Measurements from ENCODE around the gene ANG.

DNA sequence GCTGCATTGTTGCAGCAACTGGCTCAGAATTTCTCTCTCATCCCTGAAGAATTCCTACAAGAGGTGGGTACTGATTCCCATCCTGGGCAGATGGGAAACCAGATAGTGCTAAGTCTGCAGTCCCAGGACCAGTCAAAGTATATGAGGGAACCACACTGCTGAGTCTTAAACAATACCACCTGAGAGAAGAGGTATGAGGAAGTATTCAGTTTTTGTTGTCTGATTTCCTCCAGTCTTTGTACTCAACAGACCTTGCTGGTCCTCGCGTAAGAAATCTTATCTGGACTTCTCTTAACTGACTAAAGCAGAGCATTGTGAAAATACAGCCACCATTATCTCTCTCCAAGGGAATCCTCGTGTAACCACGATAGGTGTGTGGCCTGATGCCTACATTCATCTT is 53.6 kb downstream of the ANG start:
- TF ChIP-seq, protein P1, sequence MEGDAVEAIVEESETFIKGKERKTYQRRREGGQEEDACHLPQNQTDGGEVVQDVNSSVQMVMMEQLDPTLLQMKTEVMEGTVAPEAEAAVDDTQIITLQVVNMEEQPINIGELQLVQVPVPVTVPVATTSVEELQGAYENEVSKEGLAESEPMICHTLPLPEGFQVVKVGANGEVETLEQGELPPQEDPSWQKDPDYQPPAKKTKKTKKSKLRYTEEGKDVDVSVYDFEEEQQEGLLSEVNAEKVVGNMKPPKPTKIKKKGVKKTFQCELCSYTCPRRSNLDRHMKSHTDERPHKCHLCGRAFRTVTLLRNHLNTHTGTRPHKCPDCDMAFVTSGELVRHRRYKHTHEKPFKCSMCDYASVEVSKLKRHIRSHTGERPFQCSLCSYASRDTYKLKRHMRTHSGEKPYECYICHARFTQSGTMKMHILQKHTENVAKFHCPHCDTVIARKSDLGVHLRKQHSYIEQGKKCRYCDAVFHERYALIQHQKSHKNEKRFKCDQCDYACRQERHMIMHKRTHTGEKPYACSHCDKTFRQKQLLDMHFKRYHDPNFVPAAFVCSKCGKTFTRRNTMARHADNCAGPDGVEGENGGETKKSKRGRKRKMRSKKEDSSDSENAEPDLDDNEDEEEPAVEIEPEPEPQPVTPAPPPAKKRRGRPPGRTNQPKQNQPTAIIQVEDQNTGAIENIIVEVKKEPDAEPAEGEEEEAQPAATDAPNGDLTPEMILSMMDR (IDR thresholded peaks at IDR 0.05) = no peak
- no peak for TF ChIP-seq POLR2A (IDR thresholded peaks at IDR 0.05)

Measured in esophagus squamous epithelium (tissue), 4 donors.